Measurements from ENCODE around the gene SRCIN1. TPM values are rescaled to one million over a fixed set of nuclear protein-coding genes. Genes with fewer than 3 reads are reported as not detected.
A peak's percentile ranks its signal among the peaks of the same experiment; 100 is the strongest.

SRCIN1 gene
- total RNA-seq, 1 donor from 2014 or later: 0.05 TPM

DNA sequence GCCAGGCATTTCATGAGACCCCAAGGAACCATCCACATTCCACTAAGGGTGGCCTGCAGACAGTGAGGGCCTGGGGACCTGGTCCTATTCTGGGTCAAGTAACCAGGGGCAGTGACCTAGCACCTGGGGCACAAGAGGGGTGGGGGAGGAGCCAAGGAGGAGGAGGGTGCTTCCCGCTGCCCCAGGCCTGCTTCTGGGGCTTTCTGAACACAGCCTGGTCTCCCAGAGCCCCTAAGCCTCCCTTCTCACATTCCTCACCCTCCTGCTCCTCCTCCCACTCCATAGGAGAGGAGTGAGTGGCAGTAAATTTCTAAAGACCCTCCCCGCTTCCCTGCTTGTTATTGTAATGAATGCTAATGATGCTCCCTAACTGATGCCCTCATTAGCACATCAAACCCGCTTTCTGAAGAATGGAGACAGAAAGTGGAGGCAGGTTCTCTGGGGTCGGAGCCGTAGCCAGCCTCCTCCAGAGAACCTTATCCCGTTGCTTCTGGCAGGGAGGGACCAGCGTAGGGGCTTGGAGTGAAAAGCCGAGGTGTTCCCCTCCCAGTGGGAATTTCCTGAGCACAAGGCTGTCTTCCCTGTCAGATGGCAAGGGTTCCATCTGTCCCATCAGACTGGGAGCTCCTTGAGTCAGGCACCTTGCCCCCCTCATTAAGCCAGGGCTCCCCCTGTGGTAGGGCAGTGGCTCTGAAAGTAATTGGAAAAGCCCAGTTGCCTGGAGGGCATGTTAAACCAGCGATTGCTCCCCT is 3.7 kb upstream of the SRCIN1 start:
- no peak overlapping the region for H3K27ac Mint-ChIP-seq (ENCODE audit: unreplicated experiment)
- peaks cover 4% of the 10 kb centered on the region for H3K4me1 Mint-ChIP-seq (ENCODE audit: unreplicated experiment)
- H3K36me3 Mint-ChIP-seq (ENCODE audit: unreplicated experiment): no peaks in the 10 kb centered on the region
- no peaks in the 10 kb centered on the region for H3K9me3 Mint-ChIP-seq (ENCODE audit: unreplicated experiment)
- peaks cover 56% of the 10 kb centered on the region for H3K27me3 Mint-ChIP-seq (ENCODE audit: unreplicated experiment)
- TF ChIP-seq, protein P1, sequence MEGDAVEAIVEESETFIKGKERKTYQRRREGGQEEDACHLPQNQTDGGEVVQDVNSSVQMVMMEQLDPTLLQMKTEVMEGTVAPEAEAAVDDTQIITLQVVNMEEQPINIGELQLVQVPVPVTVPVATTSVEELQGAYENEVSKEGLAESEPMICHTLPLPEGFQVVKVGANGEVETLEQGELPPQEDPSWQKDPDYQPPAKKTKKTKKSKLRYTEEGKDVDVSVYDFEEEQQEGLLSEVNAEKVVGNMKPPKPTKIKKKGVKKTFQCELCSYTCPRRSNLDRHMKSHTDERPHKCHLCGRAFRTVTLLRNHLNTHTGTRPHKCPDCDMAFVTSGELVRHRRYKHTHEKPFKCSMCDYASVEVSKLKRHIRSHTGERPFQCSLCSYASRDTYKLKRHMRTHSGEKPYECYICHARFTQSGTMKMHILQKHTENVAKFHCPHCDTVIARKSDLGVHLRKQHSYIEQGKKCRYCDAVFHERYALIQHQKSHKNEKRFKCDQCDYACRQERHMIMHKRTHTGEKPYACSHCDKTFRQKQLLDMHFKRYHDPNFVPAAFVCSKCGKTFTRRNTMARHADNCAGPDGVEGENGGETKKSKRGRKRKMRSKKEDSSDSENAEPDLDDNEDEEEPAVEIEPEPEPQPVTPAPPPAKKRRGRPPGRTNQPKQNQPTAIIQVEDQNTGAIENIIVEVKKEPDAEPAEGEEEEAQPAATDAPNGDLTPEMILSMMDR (IDR thresholded peaks at IDR 0.05): no peak
- DNase-seq (ENCODE audit: extremely low spot score, unreplicated experiment): no peak
- no peak overlapping the region for H3K4me3 Mint-ChIP-seq (ENCODE audit: unreplicated experiment)

DNA sequence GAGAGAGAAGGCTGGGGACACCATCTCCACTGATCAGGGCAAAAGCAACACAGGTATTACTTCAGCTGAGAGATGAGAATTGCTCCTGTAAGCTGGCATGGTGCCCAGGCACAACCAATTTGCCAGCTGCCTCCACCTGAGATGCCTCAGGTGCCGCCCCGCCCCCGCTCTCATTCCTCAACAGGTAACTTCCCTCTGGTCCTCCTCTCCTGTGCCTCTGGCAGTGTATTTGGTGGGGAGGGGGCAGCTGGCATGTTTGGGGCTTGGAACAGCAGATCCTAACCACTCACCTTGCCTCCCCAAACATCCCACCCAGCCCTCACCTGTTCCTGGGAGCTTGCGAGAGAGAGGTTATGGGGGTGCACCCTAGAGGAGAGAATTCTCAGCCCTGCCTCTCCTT is 2.9 kb upstream of the SRCIN1 start:
- H3K4me3 Mint-ChIP-seq (ENCODE audit: unreplicated experiment): no peak overlapping the region
- H3K4me1 Mint-ChIP-seq (ENCODE audit: unreplicated experiment): peaks cover 4% of the 10 kb centered on the region
- no peak overlapping the region for H3K27ac Mint-ChIP-seq (ENCODE audit: unreplicated experiment)
- H3K9me3 Mint-ChIP-seq (ENCODE audit: unreplicated experiment): no peaks in the 10 kb centered on the region
- TF ChIP-seq, protein P1 (IDR thresholded peaks at IDR 0.05): no peak
- H3K27me3 Mint-ChIP-seq (ENCODE audit: unreplicated experiment): peaks cover 56% of the 10 kb centered on the region
- H3K36me3 Mint-ChIP-seq (ENCODE audit: unreplicated experiment): no peaks in the 10 kb centered on the region
- no peak for DNase-seq (ENCODE audit: extremely low spot score, unreplicated experiment)

- H3K9me3 Mint-ChIP-seq (ENCODE audit: unreplicated experiment): no peaks in the 10 kb centered on the region
- no peaks in the 10 kb centered on the region for H3K36me3 Mint-ChIP-seq (ENCODE audit: unreplicated experiment)
- DNase-seq (ENCODE audit: extremely low spot score, unreplicated experiment): no peak
- peaks cover 9% of the 10 kb centered on the region for H3K4me1 Mint-ChIP-seq (ENCODE audit: unreplicated experiment)
- peak overlapping the region; percentile 56 for H3K4me3 Mint-ChIP-seq (ENCODE audit: unreplicated experiment)
- no peak overlapping the region for H3K27ac Mint-ChIP-seq (ENCODE audit: unreplicated experiment)
- TF ChIP-seq, protein P1 (IDR thresholded peaks at IDR 0.05): peak; percentile 20
- H3K27me3 Mint-ChIP-seq (ENCODE audit: unreplicated experiment): peaks cover 63% of the 10 kb centered on the region
Observed at GRCh38 chr17:38606646-38607611, 1.2 kb upstream of the SRCIN1 start.

GRCh38 chr17:38605411-38605840 is 326 bp downstream of the SRCIN1 start:
- Mint-ChIP-seq H3K9me3 (ENCODE audit: unreplicated experiment) (no peaks in the 10 kb centered on the region), H3K4me1 (ENCODE audit: unreplicated experiment) (peaks cover 10% of the 10 kb centered on the region), H3K36me3 (ENCODE audit: unreplicated experiment) (no peaks in the 10 kb centered on the region), H3K4me3 (ENCODE audit: unreplicated experiment) (no peak overlapping the region), H3K27me3 (ENCODE audit: unreplicated experiment) (peaks cover 58% of the 10 kb centered on the region), H3K27ac (ENCODE audit: unreplicated experiment) (no peak overlapping the region)
- TF ChIP-seq, protein P1 (IDR thresholded peaks at IDR 0.05): no peak
- no peak for DNase-seq (ENCODE audit: extremely low spot score, unreplicated experiment)

All from osteocyte (in vitro differentiated cells).